Adrenal gland (tissue), 5 donors: ENCODE results near the gene SCARB1.

Source experiments
- POLR2A ChIP-seq, 2 donors: fragments of 450-650 bp; IDR thresholded peaks; one replicate each; pipeline ENCODE4 v1.6.1; 2017; ENCODE audit warnings: antibody characterized with exemption in 2 of 2, mild to moderate bottlenecking in 2 of 2, moderate library complexity in 1 of 2
- TF ChIP-seq, protein P1 (sequence below), 6 experiments: fragments of 450-650 bp in 4 of 6; fragments of 200-600 bp in 2 of 6; sonication (generic) in 1 of 6; IDR thresholded peaks; 1 replicate in 5 of 6; 2 replicates in 1 of 6; pipeline versions ENCODE4 v1.5.1 to v1.8.0; 2016 to 2021; ENCODE audit warnings: antibody characterized with exemption in 6 of 6, mild to moderate bottlenecking in 2 of 6, moderate library complexity in 1 of 6
- donor health status: DM: no; HTN: no; CAD: no.

DNA sequence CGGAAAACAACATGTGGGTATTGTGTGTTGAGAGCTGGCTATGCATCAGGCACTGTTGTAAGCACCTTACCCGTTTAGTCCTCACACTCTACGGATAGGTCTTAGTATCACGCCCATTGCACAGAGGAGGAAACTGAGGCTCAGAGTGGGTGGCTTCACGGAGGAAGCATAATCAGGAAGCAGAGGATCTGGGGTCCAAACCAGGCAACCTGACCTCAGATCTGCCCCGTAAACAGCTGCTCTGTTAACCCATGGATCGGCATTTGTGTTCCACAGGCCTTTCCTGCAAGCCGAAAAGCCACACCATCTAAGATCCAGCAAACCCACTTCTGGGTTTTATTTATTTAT lies 107.9 kb downstream of the SCARB1 start:
- TF ChIP-seq, protein P1, sequence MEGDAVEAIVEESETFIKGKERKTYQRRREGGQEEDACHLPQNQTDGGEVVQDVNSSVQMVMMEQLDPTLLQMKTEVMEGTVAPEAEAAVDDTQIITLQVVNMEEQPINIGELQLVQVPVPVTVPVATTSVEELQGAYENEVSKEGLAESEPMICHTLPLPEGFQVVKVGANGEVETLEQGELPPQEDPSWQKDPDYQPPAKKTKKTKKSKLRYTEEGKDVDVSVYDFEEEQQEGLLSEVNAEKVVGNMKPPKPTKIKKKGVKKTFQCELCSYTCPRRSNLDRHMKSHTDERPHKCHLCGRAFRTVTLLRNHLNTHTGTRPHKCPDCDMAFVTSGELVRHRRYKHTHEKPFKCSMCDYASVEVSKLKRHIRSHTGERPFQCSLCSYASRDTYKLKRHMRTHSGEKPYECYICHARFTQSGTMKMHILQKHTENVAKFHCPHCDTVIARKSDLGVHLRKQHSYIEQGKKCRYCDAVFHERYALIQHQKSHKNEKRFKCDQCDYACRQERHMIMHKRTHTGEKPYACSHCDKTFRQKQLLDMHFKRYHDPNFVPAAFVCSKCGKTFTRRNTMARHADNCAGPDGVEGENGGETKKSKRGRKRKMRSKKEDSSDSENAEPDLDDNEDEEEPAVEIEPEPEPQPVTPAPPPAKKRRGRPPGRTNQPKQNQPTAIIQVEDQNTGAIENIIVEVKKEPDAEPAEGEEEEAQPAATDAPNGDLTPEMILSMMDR (IDR thresholded peaks at IDR 0.05) = no peak
- no peak for TF ChIP-seq POLR2A (IDR thresholded peaks at IDR 0.05)
